ENCODE measurements around the gene KCNC4. TPM values are rescaled to one million over a fixed set of nuclear protein-coding genes. Genes with fewer than 3 reads are reported as not detected.

The KCNC4 gene
- polyA plus RNA-seq, 2 of the 4 experiments (the other 2 are of a cell fraction) = 1.1 to 2.4 TPM

GRCh38 chr1:110224240-110224995 lies 14.3 kb downstream of the KCNC4 start:
- peak in 1 of 2 experiments; percentile 58; a peak in 3 of 6 replicates for ATAC-seq
- Histone ChIP-seq H3K4me3 (no peak overlapping the region), H3K9me3 (no peaks in the 10 kb centered on the region), H3K27ac (no peak overlapping the region), H3K4me1 (peaks cover 6% of the 10 kb centered on the region; the same call in 2 of the 3 replicates), H3K4me2 (no peak overlapping the region)
- no peak for TF ChIP-seq POLR2AphosphoS2 (conservative IDR thresholded peaks at IDR 0.05; ENCODE audit: low read length)
- TF ChIP-seq ESRRA (IDR thresholded peaks at IDR 0.05; ENCODE audit: borderline replicate concordance, low read length) = no peak
- TF ChIP-seq, protein P1, sequence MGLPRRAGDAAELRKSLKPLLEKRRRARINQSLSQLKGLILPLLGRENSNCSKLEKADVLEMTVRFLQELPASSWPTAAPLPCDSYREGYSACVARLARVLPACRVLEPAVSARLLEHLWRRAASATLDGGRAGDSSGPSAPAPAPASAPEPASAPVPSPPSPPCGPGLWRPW (IDR thresholded peaks at IDR 0.05) = no peak
- no peak for TF ChIP-seq HMGXB4 (CRISPR knock-in tag; IDR thresholded peaks at IDR 0.05; ENCODE audit: borderline replicate concordance)
- TF ChIP-seq, protein P2, sequence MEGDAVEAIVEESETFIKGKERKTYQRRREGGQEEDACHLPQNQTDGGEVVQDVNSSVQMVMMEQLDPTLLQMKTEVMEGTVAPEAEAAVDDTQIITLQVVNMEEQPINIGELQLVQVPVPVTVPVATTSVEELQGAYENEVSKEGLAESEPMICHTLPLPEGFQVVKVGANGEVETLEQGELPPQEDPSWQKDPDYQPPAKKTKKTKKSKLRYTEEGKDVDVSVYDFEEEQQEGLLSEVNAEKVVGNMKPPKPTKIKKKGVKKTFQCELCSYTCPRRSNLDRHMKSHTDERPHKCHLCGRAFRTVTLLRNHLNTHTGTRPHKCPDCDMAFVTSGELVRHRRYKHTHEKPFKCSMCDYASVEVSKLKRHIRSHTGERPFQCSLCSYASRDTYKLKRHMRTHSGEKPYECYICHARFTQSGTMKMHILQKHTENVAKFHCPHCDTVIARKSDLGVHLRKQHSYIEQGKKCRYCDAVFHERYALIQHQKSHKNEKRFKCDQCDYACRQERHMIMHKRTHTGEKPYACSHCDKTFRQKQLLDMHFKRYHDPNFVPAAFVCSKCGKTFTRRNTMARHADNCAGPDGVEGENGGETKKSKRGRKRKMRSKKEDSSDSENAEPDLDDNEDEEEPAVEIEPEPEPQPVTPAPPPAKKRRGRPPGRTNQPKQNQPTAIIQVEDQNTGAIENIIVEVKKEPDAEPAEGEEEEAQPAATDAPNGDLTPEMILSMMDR (IDR thresholded peaks at IDR 0.05) = no peak
- no peak for TF ChIP-seq GATA3 (IDR thresholded peaks at IDR 0.05; ENCODE audit: borderline replicate concordance)
- TF ChIP-seq, protein P3, sequence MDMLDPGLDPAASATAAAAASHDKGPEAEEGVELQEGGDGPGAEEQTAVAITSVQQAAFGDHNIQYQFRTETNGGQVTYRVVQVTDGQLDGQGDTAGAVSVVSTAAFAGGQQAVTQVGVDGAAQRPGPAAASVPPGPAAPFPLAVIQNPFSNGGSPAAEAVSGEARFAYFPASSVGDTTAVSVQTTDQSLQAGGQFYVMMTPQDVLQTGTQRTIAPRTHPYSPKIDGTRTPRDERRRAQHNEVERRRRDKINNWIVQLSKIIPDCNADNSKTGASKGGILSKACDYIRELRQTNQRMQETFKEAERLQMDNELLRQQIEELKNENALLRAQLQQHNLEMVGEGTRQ (IDR thresholded peaks at IDR 0.05) = no peak
- TF ChIP-seq CEBPB (IDR thresholded peaks at IDR 0.05) = no peak
- TF ChIP-seq EP300 (IDR thresholded peaks at IDR 0.05) = no peak
- TF ChIP-seq FOSB (CRISPR knock-in tag; IDR thresholded peaks at IDR 0.05) = no peak
- no peak for TF ChIP-seq ZSCAN20 (CRISPR knock-in tag; IDR thresholded peaks at IDR 0.05)
- no peak for TF ChIP-seq KDM1A (IDR thresholded peaks at IDR 0.05; ENCODE audit: low read depth)
- no peak for TF ChIP-seq SREBF2 (IDR thresholded peaks at IDR 0.05)
- no peak for TF ChIP-seq TP53 (CRISPR knock-in tag; IDR thresholded peaks at IDR 0.05)
- no peak for FAIRE-seq
- ChIA-PET CTCF (interaction anchor here (0.8 to 3.0 kb wide), 4 partner anchors 16 to 236 kb away, joined by 3 to 9 read pairs (median 6); no protein-coding TSS in a partner anchor), POLR2A (no interaction called here)
- 48% methylated on average over 6 of the region's 8 CpGs for WGBS (ENCODE audit: missing lambda C conversion rate)
- DNase-seq (ENCODE audit: low read depth in 1 of 2, low spot score in 1 of 2) = no peak

- no peak for DNase-seq (ENCODE audit: low read depth in 1 of 2, low spot score in 1 of 2)
- H3K4me3 ChIP-seq = no peak overlapping the region
- WGBS (ENCODE audit: missing lambda C conversion rate) = 78% methylated on average over 6 of the region's 7 CpGs
- H3K4me1 ChIP-seq = peaks cover 6% of the 10 kb centered on the region; the same call in 2 of the 3 replicates
- ChIA-PET CTCF (interaction anchor here (1.0 to 3.0 kb wide), 3 partner anchors 17 to 235 kb away, joined by 3 to 9 read pairs (median 8); no protein-coding TSS in a partner anchor), POLR2A (no interaction called here)
- no peak overlapping the region for H3K27ac ChIP-seq
- ATAC-seq = no peak
- H3K4me2 ChIP-seq = no peak overlapping the region
- no peak for FAIRE-seq
- no peak for TF ChIP-seq FOXS1 (CRISPR knock-in tag; IDR thresholded peaks at IDR 0.05)
- TF ChIP-seq, protein P4, sequence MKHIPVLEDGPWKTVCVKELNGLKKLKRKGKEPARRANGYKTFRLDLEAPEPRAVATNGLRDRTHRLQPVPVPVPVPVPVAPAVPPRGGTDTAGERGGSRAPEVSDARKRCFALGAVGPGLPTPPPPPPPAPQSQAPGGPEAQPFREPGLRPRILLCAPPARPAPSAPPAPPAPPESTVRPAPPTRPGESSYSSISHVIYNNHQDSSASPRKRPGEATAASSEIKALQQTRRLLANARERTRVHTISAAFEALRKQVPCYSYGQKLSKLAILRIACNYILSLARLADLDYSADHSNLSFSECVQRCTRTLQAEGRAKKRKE (CRISPR knock-in tag; IDR thresholded peaks at IDR 0.05; ENCODE audit: low read depth) = no peak
- TF ChIP-seq EP300 (IDR thresholded peaks at IDR 0.05) = no peak
- no peak for TF ChIP-seq BHLHE40 (IDR thresholded peaks at IDR 0.05; ENCODE audit: low read depth, low read length)
- TF ChIP-seq TFCP2L1 (CRISPR knock-in tag; IDR thresholded peaks at IDR 0.05) = no peak
- no peak for TF ChIP-seq KDM5A (IDR thresholded peaks at IDR 0.05)
- no peak for TF ChIP-seq POLR2A (IDR thresholded peaks at IDR 0.05; ENCODE audit: low read length)
- no peak for TF ChIP-seq POLR2AphosphoS2 (conservative IDR thresholded peaks at IDR 0.05; ENCODE audit: low read length)
- H3K9me3 ChIP-seq = no peaks in the 10 kb centered on the region
Observed at GRCh38 chr1:110225212-110225611, 15.1 kb downstream of the KCNC4 start.

Data from A549 (cell line).